HepG2 (cell line): ENCODE measurements around the gene FLAD1. TPM values are rescaled to one million over a fixed set of nuclear protein-coding genes. Genes with fewer than 3 reads are reported as not detected.

ENCODE experiments used
- ASH2L ChIP-seq: fragments of 300-600, 200-600 bp; sonication (generic); IDR thresholded peaks from 2 replicates; pipeline ENCODE4 v1.7.0; 2017; ENCODE audit warnings: low read depth, mild to moderate bottlenecking, moderate library complexity, mixed read lengths, low read length; ENCODE audit not compliant: insufficient read length
- ATF3 ChIP-seq: sonication (generic); formaldehyde crosslinking; IDR thresholded peaks from 2 replicates; pipeline ENCODE4 v1.4.0; 2020; ENCODE audit warnings: missing genetic modification reagents
- GFI1 ChIP-seq: sonication (generic); formaldehyde crosslinking; IDR thresholded peaks from 2 replicates; pipeline ENCODE4 v1.5.0; 2020; ENCODE audit warnings: missing genetic modification reagents, mild to moderate bottlenecking, borderline replicate concordance
- HES4 ChIP-seq: sonication (generic); formaldehyde crosslinking; IDR thresholded peaks from 2 replicates; pipeline ENCODE4 v1.9.0; 2021; ENCODE audit warnings: mild to moderate bottlenecking, missing genetic modification reagents, borderline replicate concordance
- HIC2 ChIP-seq: sonication (generic); formaldehyde crosslinking; IDR thresholded peaks from 2 replicates; pipeline ENCODE4 v1.9.0; 2022; ENCODE audit warnings: low read depth, missing genetic modification reagents
- HOXA5 ChIP-seq: sonication (generic); formaldehyde crosslinking; IDR thresholded peaks from 2 replicates; pipeline ENCODE4 v1.4.0; 2020; ENCODE audit warnings: missing genetic modification reagents
- KDM1A ChIP-seq: IDR thresholded peaks from 2 replicates; pipeline ENCODE4 v1.6.1; 2016; ENCODE audit warnings: missing compliant biosample characterization
- MZF1 ChIP-seq: sonication (generic); formaldehyde crosslinking; IDR thresholded peaks from 2 replicates; pipeline ENCODE4 v1.8.1; 2023; ENCODE audit warnings: mild to moderate bottlenecking, missing genetic modification reagents, borderline replicate concordance
- SNAPC4 ChIP-seq: sonication (generic); formaldehyde crosslinking; IDR thresholded peaks from 2 replicates; pipeline ENCODE4 v1.4.0; 2020; ENCODE audit warnings: mild to moderate bottlenecking, missing genetic modification reagents
- SP5 ChIP-seq: IDR thresholded peaks from 2 replicates; pipeline ENCODE4 v1.6.1; 2016; ENCODE audit warnings: low read depth, borderline replicate concordance
- TCF12 ChIP-seq, 2 experiments: fragments of 450-650 bp in 1 of 2; sonication (generic) in 1 of 2; formaldehyde crosslinking in 1 of 2; IDR thresholded peaks; 2 replicates each; pipeline versions ENCODE4 v1.6.1 to v1.8.0; 2017 to 2022; ENCODE audit warnings: antibody characterized with exemption in 1 of 2, mild to moderate bottlenecking in 1 of 2, missing genetic modification reagents in 1 of 2, moderate library complexity in 1 of 2
- UBTF ChIP-seq: sonication (generic); formaldehyde crosslinking; IDR thresholded peaks from 2 replicates; pipeline ENCODE4 v1.4.0; 2020; ENCODE audit warnings: mild to moderate bottlenecking, missing genetic modification reagents
- ZBTB7A ChIP-seq: sonication (generic); formaldehyde crosslinking; IDR thresholded peaks from 2 replicates; pipeline ENCODE4 v1.8.0; 2022; ENCODE audit warnings: mild to moderate bottlenecking, missing genetic modification reagents
- ZBTB7B ChIP-seq: sonication (generic); formaldehyde crosslinking; IDR thresholded peaks from 2 replicates; pipeline ENCODE4 v1.4.0; 2020; ENCODE audit warnings: missing genetic modification reagents
- ZGPAT ChIP-seq: IDR thresholded peaks from 2 replicates; pipeline ENCODE4 v1.6.1; 2016; ENCODE audit warnings: mild to moderate bottlenecking
- ZNF263 ChIP-seq: sonication (generic); formaldehyde crosslinking; IDR thresholded peaks from 2 replicates; pipeline ENCODE4 v1.4.0; 2020; ENCODE audit warnings: missing genetic modification reagents
- ZSCAN29 ChIP-seq: sonication (generic); formaldehyde crosslinking; conservative IDR thresholded peaks from 2 replicates; pipeline ENCODE4 v1.4.0; 2020; ENCODE audit warnings: mild to moderate bottlenecking, missing genetic modification reagents
- polyA plus RNA-seq, 8 experiments: library from polyadenylated mRNA; depleted of rRNA in 3 of 8; stranded (reverse) in 7 of 8; unstranded in 1 of 8; fragments of >200 nt; fragmentation: Illumina TruSeq in 4 of 8; extraction: Trizol in 4 of 8; gene quantifications; 2 replicates each; pipeline versions ENCODE4 v1.2.1 to v1.2.3, GENCODE V29; 2011 to 2016; ENCODE audit warnings: low read depth in 4 of 8, missing spikeins in 1 of 8, mixed read lengths in 1 of 8; ENCODE audit not compliant: insufficient read depth in 1 of 8
- total RNA-seq, 5 experiments: library from RNA; depleted of rRNA; stranded (reverse); fragments of >200 nt; fragmentation: Illumina TruSeq; extraction: Trizol; gene quantifications; 2 replicates each; pipeline ENCODE4 v1.2.3, GENCODE V29; 2016; ENCODE audit warnings: low read depth in 1 of 5

The FLAD1 gene
- total and polyA plus RNA-seq, 2 of the 13 experiments (the other 11 are each of a cell fraction or from before 2014, with no cell fraction given), result 25.9 to 32.8 TPM

- no peak for TF ChIP-seq SNAPC4 (CRISPR knock-in tag)
- peak; percentile 20; the same call in 1 of the 2 replicates for TF ChIP-seq UBTF
- no peak for TF ChIP-seq HOXA5 (CRISPR knock-in tag)
- 0 out of 2 replicates have a peak, but pooled peaks have one; percentile 35 for TF ChIP-seq ATF3 (CRISPR knock-in tag)
- TF ChIP-seq HES4 (CRISPR knock-in tag), result no peak
- peak; percentile 67; the same call in 1 of the 2 replicates for TF ChIP-seq SP5
- peak; percentile 45; the same call in 1 of the 2 replicates for TF ChIP-seq ZGPAT (CRISPR knock-in tag)
- TF ChIP-seq ASH2L, result no peak
- no peak for TF ChIP-seq ZNF263 (CRISPR knock-in tag)
- TF ChIP-seq ZBTB7A (CRISPR knock-in tag), result peak; percentile 75; the same call in 1 of the 2 replicates
- no peak for TF ChIP-seq HIC2 (CRISPR knock-in tag)
- no peak for TF ChIP-seq TCF12 (IDR thresholded peaks at IDR 0.05)
- TF ChIP-seq TCF12 (CRISPR knock-in tag; IDR thresholded peaks at IDR 0.05), result no peak
- no peak for TF ChIP-seq KDM1A
- no peak for TF ChIP-seq GFI1 (CRISPR knock-in tag)
- peak; percentile 26; the same call in 1 of the 2 replicates for TF ChIP-seq ZBTB7B (CRISPR knock-in tag)
- TF ChIP-seq MZF1 (CRISPR knock-in tag), result no peak
- no peak for TF ChIP-seq ZSCAN29 (CRISPR knock-in tag)
Observed at GRCh38 chr1:154970631-154971340, 12.4 kb upstream of the FLAD1 start, which contains the start of gene SHC1 (continued).
